IMR-90 (cell line): ENCODE data around the gene GRAMD2B.

Source experiments
- CEBPB ChIP-seq: IDR thresholded peaks from 2 replicates; pipeline ENCODE4 v1.6.1; 2012; ENCODE audit warnings: low read depth, low read length, improper control_type of control experiment
- POLR2A ChIP-seq: IDR thresholded peaks from 2 replicates; pipeline ENCODE4 v1.6.1; 2012; ENCODE audit warnings: mild to moderate bottlenecking, low read depth, low read length
- RCOR1 ChIP-seq: IDR thresholded peaks from 2 replicates; pipeline ENCODE4 v1.6.1; 2012; ENCODE audit warnings: mild to moderate bottlenecking, low read length, improper control_type of control experiment; ENCODE audit not compliant: insufficient replicate concordance
- RFX5 ChIP-seq: IDR thresholded peaks from 2 replicates; pipeline ENCODE4 v1.8.0; 2012; ENCODE audit warnings: low read depth, mild to moderate bottlenecking, low read length, moderate library complexity
- SMC3 ChIP-seq: fragments of 150-350 bp; IDR thresholded peaks from 2 replicates; pipeline ENCODE4 v1.6.1; 2016; ENCODE audit warnings: low read depth, mild to moderate bottlenecking, antibody characterized with exemption, low read length, moderate library complexity
- TF ChIP-seq, protein P1 (sequence below): conservative IDR thresholded peaks from 2 replicates; pipeline ENCODE4 v1.5.1; 2012; ENCODE audit warnings: mild to moderate bottlenecking, low read depth, low read length, improper control_type of control experiment
- TF ChIP-seq, protein P2 (sequence below): fragments of 150-350 bp; IDR thresholded peaks from 2 replicates; pipeline ENCODE4 v1.6.1; 2017; ENCODE audit warnings: mild to moderate bottlenecking, antibody characterized with exemption, low read length, low read depth

- TF ChIP-seq, protein P1, sequence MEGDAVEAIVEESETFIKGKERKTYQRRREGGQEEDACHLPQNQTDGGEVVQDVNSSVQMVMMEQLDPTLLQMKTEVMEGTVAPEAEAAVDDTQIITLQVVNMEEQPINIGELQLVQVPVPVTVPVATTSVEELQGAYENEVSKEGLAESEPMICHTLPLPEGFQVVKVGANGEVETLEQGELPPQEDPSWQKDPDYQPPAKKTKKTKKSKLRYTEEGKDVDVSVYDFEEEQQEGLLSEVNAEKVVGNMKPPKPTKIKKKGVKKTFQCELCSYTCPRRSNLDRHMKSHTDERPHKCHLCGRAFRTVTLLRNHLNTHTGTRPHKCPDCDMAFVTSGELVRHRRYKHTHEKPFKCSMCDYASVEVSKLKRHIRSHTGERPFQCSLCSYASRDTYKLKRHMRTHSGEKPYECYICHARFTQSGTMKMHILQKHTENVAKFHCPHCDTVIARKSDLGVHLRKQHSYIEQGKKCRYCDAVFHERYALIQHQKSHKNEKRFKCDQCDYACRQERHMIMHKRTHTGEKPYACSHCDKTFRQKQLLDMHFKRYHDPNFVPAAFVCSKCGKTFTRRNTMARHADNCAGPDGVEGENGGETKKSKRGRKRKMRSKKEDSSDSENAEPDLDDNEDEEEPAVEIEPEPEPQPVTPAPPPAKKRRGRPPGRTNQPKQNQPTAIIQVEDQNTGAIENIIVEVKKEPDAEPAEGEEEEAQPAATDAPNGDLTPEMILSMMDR: no peak
- TF ChIP-seq RFX5 (no peak), POLR2A (no peak), SMC3 (no peak), RCOR1 (no peak), CEBPB (no peak)
- TF ChIP-seq, protein P2, sequence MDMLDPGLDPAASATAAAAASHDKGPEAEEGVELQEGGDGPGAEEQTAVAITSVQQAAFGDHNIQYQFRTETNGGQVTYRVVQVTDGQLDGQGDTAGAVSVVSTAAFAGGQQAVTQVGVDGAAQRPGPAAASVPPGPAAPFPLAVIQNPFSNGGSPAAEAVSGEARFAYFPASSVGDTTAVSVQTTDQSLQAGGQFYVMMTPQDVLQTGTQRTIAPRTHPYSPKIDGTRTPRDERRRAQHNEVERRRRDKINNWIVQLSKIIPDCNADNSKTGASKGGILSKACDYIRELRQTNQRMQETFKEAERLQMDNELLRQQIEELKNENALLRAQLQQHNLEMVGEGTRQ: no peak
Measured at GRCh38 chr5:126515337-126515736, 92.1 kb downstream of the GRAMD2B start.
